SU-DHL-6 (cell line): ENCODE measurements around the gene FRY.

Source experiments
- EZH2phosphoT487 ChIP-seq: fragments of 200-600 bp; sonication (generic), shearing (Covaris generic); conservative IDR thresholded peaks from 2 replicates; pipeline ENCODE4 v1.6.1; 2018; ENCODE audit warnings: mild to moderate bottlenecking, antibody characterized with exemption, low read length, moderate library complexity, mixed read lengths
- TF ChIP-seq, protein P1 (sequence below): fragments of 200-600 bp; sonication (generic); IDR thresholded peaks from one replicate; pipeline ENCODE4 v1.5.1; 2017; ENCODE audit warnings: antibody characterized with exemption, mild to moderate bottlenecking, low read length, moderate library complexity; ENCODE audit not compliant: insufficient read depth, poor library complexity, severe bottlenecking

GRCh38 chr13:32038343-32038742 lies 6.8 kb downstream of the FRY start:
- TF ChIP-seq, protein P1, sequence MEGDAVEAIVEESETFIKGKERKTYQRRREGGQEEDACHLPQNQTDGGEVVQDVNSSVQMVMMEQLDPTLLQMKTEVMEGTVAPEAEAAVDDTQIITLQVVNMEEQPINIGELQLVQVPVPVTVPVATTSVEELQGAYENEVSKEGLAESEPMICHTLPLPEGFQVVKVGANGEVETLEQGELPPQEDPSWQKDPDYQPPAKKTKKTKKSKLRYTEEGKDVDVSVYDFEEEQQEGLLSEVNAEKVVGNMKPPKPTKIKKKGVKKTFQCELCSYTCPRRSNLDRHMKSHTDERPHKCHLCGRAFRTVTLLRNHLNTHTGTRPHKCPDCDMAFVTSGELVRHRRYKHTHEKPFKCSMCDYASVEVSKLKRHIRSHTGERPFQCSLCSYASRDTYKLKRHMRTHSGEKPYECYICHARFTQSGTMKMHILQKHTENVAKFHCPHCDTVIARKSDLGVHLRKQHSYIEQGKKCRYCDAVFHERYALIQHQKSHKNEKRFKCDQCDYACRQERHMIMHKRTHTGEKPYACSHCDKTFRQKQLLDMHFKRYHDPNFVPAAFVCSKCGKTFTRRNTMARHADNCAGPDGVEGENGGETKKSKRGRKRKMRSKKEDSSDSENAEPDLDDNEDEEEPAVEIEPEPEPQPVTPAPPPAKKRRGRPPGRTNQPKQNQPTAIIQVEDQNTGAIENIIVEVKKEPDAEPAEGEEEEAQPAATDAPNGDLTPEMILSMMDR = no peak
- TF ChIP-seq EZH2phosphoT487 = no peak
